GM19025 (cell line): ENCODE data around the gene AGK.

ENCODE experiments used
- ATAC-seq: cut with Tn5 transposase; IDR thresholded peaks from one replicate; pipeline ENCODE4 v1.9.1; 2021; ENCODE audit warnings: mild to moderate bottlenecking, low read depth, moderate library complexity; ENCODE audit not compliant: unreplicated experiment

The AGK gene

GRCh38 chr7:141551094-141551781, at the start of gene AGK:
TSS of gene AGK (plus strand) at chr7:141551410. CDS start at chr7:141555467, 4,057 bp downstream.
- ATAC-seq, result peak; percentile 92

- ATAC-seq, result no peak
These were observed 49.8 kb upstream of the AGK start for GRCh38 chr7:141501451-141501850.

GRCh38 chr7:141511316-141511675, 39.9 kb upstream of the AGK start:
- ATAC-seq, result no peak

- no peak for ATAC-seq
These were observed 39.4 kb upstream of the AGK start for GRCh38 chr7:141511676-141512396.

GRCh38 chr7:141512597-141512996, 38.6 kb upstream of the AGK start:
- ATAC-seq, result no peak

GRCh38 chr7:141513720-141514119, 37.5 kb upstream of the AGK start:
- ATAC-seq, result no peak

- no peak for ATAC-seq
These were observed 35.3 kb upstream of the AGK start for GRCh38 chr7:141515941-141516340.

GRCh38 chr7:141519623-141520022, 31.6 kb upstream of the AGK start:
- ATAC-seq, result no peak

GRCh38 chr7:141522657-141523342, 28.4 kb upstream of the AGK start:
- ATAC-seq, result no peak

GRCh38 chr7:141525973-141526514, 25.2 kb upstream of the AGK start:
- no peak for ATAC-seq

- ATAC-seq, result no peak
These were observed 24.1 kb upstream of the AGK start for GRCh38 chr7:141527076-141527475.

GRCh38 chr7:141528399-141528798, 22.8 kb upstream of the AGK start:
- ATAC-seq, result no peak

GRCh38 chr7:141533149-141533949, 17.9 kb upstream of the AGK start:
- ATAC-seq, result no peak

GRCh38 chr7:141534757-141535737, 16.2 kb upstream of the AGK start:
- ATAC-seq, result no peak

- no peak for ATAC-seq
These were observed 13.3 kb upstream of the AGK start for GRCh38 chr7:141537906-141538305.

- ATAC-seq, result no peak
These were observed 9.8 kb upstream of the AGK start for GRCh38 chr7:141541375-141541774.

GRCh38 chr7:141544831-141545230, 6.4 kb upstream of the AGK start:
- no peak for ATAC-seq

GRCh38 chr7:141549582-141549981, 1.6 kb upstream of the AGK start:
- no peak for ATAC-seq

- ATAC-seq, result no peak
These were observed 670 bp upstream of the AGK start for GRCh38 chr7:141550386-141551093.
